CD4-positive, alpha-beta T cell treated with Interleukin-15 for 4 hours (primary cell): ENCODE measurements around the gene PRAMEF27.
"Not testable (repeated sequence)": the region's sequence is repeated elsewhere in the genome, so short reads cannot be mapped to it uniquely, and the experiment has no call there.

Source experiments
- DNase-seq: peaks from one replicate; pipeline ENCODE4 v3.0.0-alpha.2; 2020; ENCODE audit warnings: low spot score

PRAMEF27 gene

DNA sequence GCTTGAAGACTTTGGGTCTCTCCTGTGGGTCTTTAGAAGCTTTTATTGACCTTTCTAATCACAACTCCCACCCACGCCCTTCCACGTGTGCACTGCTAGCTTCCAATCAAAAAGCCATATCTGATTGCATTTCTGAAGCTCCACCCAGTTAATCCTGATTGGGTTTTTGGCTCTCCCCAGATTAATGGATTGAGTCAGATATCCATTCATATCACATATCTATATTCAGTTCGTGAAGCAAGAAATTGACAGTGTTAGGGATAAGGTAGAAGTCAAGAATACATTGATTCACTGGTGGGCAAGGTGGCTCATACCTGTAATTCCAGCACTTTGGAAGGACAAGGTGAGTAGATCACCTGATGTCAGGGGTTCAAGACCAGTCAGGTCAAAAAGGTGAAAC, at the start of gene PRAMEF27:
PRAMEF27 (minus strand) TSS at position 101 of the 400 bp plus-strand sequence. CDS start 2,916 bp downstream, outside the sequence.
- DNase-seq: not testable (repeated sequence)

DNA sequence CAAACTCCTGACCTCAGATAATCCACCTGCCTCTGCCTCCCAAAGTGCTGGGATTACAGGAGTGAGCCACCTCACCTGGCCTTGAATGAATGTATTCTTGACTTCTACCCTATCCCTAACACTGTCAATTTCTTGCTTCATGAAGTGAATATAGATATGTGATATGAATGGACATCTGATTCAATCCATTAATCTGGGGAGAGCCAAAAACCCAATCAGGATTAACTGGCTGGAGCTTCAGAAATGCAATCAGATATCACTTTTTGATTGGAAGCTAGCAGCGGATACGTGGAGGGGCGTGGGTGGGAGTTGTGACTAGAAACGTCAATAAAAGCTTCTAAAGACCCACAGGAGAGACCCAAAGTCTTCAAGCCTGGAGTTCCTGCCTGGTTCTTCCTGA, 14.1 kb upstream of the PRAMEF27 start, which contains the start of gene PRAMEF25:
PRAMEF25 (plus strand) TSS at position 301 of the 400 bp plus-strand sequence. CDS start 2,920 bp downstream, outside the sequence.
- not testable (repeated sequence) for DNase-seq

DNA sequence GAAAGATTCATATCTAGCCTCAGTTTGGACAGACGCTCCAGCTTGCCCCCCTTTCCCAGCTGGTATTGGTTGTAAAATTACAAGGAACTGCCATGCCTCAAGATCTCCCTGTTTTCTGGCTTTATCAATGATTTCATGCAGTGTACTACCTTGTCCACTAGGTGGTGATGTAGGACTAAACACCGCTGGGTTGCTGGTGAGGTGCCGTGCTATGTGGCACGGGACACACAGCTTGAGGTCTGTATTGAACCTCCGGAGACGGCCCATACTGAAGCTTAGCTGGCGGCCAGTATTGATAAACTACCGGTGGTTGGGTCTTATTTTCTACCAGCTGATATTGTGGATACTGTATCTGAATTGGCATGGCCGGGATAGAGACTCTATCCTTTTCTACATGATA, 36.5 kb downstream of the PRAMEF27 start:
- not testable (repeated sequence) for DNase-seq

- not testable (repeated sequence) for DNase-seq
These were observed 44.4 kb downstream of the PRAMEF27 start for GRCh38 chr1:13011932-13012331.

GRCh38 chr1:13009348-13009747, 47.0 kb downstream of the PRAMEF27 start:
- not testable (repeated sequence) for DNase-seq

GRCh38 chr1:13005732-13006131, 50.6 kb downstream of the PRAMEF27 start:
- not testable (repeated sequence) for DNase-seq
